Measurements from ENCODE around the gene MLLT3.

The MLLT3 gene

DNA sequence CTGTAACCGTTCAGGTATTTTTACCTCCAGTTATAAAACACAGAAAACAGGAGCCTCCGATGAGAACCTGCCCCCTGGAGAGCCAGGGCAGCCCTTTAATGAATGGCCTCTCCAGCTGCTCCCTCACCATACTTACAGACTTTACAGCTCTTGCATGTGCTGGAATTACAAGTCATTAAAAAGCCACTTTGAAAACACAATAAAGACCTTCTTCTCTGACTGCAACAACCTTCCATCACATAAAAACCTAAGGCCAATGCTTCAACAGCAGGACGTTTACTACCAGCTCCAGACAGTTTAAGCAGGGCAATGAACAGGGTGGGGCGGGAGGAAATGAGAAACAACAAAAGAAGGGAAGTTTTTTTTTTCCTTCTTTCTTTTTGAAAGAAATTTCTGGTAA, 213.8 kb downstream of the MLLT3 start:
- DNase-seq (ENCODE audit: low read depth, low spot score) = no peak
- in situ Hi-C loops (cut with HindIII; ENCODE audit: low sequenced_read_pairs) = no loop called here
- H3K4me3 ChIP-seq (ENCODE audit: low read depth, low read length) = no peak overlapping the region
- TF ChIP-seq, protein P1, sequence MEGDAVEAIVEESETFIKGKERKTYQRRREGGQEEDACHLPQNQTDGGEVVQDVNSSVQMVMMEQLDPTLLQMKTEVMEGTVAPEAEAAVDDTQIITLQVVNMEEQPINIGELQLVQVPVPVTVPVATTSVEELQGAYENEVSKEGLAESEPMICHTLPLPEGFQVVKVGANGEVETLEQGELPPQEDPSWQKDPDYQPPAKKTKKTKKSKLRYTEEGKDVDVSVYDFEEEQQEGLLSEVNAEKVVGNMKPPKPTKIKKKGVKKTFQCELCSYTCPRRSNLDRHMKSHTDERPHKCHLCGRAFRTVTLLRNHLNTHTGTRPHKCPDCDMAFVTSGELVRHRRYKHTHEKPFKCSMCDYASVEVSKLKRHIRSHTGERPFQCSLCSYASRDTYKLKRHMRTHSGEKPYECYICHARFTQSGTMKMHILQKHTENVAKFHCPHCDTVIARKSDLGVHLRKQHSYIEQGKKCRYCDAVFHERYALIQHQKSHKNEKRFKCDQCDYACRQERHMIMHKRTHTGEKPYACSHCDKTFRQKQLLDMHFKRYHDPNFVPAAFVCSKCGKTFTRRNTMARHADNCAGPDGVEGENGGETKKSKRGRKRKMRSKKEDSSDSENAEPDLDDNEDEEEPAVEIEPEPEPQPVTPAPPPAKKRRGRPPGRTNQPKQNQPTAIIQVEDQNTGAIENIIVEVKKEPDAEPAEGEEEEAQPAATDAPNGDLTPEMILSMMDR (IDR thresholded peaks at IDR 0.05; ENCODE audit: low read depth, low read length) = no peak

DNA sequence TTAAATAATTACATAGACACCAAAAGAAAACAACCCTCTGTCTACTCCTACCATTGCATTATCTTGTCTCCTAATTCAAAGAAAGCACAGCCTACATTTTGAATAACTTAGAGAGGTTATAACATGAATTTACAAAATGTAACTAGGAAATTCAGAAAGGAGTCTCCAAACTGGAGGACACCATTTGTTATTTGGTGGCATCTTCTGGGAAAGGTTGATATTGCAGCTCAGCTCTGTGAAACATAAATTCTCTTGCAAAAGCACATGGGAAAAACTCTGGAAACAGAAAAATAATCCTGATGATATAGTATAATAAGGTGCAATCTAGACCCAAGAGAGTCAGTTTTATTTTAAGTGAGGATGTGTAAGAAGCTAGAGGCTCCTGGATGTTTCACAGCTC, 215.3 kb downstream of the MLLT3 start:
- no peak for DNase-seq (ENCODE audit: low read depth, low spot score)
- H3K4me3 ChIP-seq (ENCODE audit: low read depth, low read length) = no peak overlapping the region
- in situ Hi-C loops (cut with HindIII; ENCODE audit: low sequenced_read_pairs) = no loop called here
- TF ChIP-seq, protein P1 (IDR thresholded peaks at IDR 0.05; ENCODE audit: low read depth, low read length) = peak; percentile 11

DNA sequence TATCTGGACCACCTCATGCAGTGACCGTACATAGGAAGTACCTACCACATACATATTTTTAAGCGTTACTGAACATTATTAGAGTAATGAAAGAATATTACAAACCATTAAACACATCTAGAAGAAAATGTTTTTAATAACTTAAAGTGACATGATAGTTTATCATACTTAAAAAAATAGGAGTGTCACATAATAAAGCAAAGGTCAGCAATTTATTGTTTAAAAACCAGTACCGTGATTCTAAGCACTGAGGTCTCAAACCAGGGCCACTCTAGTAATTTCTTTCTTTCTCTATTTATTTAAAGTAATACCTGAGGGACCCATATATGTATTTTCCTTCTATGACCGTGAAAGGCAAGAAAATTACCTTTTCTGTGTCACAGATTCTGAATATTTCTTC, 216.0 kb downstream of the MLLT3 start:
- in situ Hi-C loops (cut with HindIII; ENCODE audit: low sequenced_read_pairs) = no loop called here
- no peak overlapping the region for H3K4me3 ChIP-seq (ENCODE audit: low read depth, low read length)
- TF ChIP-seq, protein P1 (IDR thresholded peaks at IDR 0.05; ENCODE audit: low read depth, low read length) = no peak
- DNase-seq (ENCODE audit: low read depth, low spot score) = no peak

DNA sequence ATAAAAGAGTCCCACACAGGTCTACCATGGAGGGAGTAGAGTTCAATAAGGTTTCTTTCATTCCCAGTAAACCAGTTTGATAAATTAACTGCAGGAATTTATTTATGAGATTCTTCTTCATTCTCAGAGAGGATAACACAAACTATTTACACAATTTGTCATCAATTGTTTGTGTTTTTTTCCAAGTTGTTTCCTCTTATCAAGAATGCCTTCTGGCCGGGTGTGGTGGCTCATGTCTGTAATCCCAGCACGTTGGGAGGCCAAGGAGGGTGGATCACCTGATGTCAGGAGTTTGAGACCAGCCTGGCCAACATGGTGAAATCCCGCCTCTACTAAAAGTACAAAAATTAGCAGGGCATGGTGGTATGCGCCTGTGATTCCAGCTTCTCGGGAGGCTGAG, 216.7 kb downstream of the MLLT3 start:
- in situ Hi-C loops (cut with HindIII; ENCODE audit: low sequenced_read_pairs) = no loop called here
- H3K4me3 ChIP-seq (ENCODE audit: low read depth, low read length) = no peak overlapping the region
- TF ChIP-seq, protein P1 (IDR thresholded peaks at IDR 0.05; ENCODE audit: low read depth, low read length) = no peak
- no peak for DNase-seq (ENCODE audit: low read depth, low spot score)

DNA sequence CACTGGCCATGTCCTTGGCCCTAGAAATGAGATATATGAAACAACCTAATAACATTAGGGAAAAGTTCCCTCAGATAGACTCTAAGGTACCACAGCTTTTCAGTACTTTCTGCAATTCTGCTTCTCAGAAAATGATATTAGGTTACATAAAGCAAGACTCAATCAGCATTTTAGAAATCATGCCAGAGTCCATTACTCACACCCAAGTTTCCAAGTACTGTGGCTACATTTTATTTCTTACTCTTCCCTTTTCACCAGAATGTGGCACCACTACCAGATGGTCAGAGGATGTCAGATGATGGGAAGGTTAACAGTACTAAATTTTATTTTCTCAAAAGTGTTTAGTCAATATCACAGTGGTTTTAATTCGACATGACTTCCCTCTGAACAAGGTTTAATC, 217.2 kb downstream of the MLLT3 start:
- DNase-seq (ENCODE audit: low read depth, low spot score) = no peak
- H3K4me3 ChIP-seq (ENCODE audit: low read depth, low read length) = no peak overlapping the region
- TF ChIP-seq, protein P1 (IDR thresholded peaks at IDR 0.05; ENCODE audit: low read depth, low read length) = no peak
- in situ Hi-C loops (cut with HindIII; ENCODE audit: low sequenced_read_pairs) = no loop called here

DNA sequence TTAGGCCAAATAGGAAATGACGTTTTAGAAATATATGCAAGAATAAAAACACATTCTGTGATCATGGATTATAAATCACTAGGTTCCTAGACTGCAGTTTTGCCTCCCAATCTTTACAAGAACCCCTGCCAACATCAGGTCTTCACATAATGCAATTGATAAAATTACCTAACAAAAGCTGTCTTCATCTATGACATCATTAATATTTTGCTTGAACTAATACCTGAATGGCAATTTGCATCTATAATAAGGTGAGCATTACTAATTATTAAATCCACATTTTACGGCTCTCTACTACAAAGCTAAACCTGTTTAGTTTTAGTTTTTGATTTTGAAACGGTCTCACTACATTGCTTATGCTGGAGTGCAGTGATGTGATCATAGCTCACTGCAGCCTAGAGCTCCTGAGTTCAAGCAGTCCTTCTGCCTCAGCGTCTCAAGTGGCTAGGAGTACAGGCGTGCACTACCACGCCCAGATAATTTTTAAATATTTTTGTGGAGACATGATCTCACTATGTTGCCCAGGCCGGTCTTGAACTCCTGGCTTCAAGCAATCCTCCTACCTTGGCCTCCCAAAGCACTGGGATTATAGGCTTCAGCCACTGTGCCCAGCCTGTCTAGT, 218.0 kb downstream of the MLLT3 start:
- TF ChIP-seq, protein P1 (IDR thresholded peaks at IDR 0.05; ENCODE audit: low read depth, low read length) = no peak
- in situ Hi-C loops (cut with HindIII; ENCODE audit: low sequenced_read_pairs) = no loop called here
- DNase-seq (ENCODE audit: low read depth, low spot score) = no peak
- H3K4me3 ChIP-seq (ENCODE audit: low read depth, low read length) = no peak overlapping the region
